Measurements from ENCODE around the gene LRRC26.

The LRRC26 gene, protein sequence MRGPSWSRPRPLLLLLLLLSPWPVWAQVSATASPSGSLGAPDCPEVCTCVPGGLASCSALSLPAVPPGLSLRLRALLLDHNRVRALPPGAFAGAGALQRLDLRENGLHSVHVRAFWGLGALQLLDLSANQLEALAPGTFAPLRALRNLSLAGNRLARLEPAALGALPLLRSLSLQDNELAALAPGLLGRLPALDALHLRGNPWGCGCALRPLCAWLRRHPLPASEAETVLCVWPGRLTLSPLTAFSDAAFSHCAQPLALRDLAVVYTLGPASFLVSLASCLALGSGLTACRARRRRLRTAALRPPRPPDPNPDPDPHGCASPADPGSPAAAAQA

DNA sequence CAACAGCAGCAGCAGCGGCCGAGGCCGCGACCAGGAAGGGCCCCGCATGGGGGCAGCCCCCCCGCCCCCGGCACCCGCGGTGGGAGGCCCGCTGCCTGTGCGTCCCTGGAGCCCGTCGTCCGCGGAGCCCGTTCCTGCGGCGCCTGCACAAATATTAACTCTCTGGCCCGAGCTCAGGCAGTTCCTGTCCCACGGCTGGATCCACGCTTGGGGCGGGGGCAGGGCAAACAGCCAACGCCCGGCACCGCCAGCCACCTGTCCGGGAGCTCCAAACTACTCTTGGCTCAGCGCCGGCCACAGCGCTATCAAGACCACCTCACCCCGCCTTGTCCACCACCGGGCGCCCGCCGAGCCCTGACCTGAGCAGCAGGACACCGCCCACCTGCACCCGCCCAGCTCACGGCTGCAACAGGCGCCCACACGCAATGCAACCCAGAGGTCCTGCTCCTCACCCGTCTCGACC is at the start of gene LRRC26:
Gene LRRC26, minus strand, starts transcription at position 156 of the 463 bp plus-strand sequence. Its CDS starts 108 bp downstream, at position 48.
- no peak for DNase-seq (ENCODE audit: low spot score)

DNA sequence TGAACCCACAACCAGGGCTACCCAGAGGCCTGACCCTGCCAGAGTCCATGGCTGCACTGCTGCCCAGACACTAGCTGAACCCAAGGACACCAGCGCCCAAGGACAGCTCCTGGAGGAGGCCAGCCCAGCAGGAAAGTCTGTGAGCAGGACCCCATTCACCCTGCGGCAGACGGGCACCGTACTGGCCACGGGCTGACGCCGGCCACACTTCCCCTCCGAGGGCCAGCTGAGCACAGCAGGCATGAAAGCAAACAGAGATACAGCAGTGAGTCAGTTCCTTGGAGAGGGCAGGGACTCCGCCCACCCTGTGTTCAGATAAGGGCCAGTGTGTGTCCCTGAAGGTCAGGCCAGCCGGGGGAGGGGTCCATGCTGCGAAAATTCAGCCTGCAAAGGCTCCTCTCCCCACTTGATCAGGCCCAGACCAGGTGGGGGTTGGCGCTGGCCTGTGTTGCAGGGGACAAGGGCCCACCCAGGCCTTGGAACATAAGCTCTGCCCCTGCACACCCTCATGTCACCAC is 49.0 kb upstream of the LRRC26 start:
- no peak for DNase-seq (ENCODE audit: low spot score)

DNA sequence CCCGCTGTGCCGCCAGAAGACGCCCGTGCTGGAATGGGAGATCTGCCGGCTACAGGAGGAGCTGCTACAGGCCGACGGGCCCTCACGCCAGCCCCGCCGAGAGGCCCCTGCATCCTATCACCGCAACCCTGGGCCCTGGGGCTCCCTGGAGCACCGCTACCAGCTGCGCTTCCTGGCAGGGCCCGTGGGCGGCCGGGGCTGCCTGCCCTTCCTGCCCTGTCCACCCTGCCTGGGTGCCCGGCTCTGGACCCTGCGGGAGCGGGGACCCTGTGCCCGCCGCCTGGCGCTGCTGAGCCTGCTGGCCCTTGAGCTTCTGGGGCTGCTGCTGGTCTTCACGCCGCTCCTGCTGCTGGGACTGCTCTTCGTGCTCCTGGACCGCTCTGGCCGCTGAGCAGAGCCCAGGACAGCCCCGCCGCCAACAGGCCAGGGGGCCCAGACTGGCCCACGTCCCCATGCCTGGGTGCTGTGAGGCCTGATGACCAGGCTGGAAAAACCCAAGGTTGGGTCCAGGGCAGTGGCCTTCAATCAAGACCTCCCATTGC is 48.4 kb upstream of the LRRC26 start:
- no peak for DNase-seq (ENCODE audit: low spot score)

DNA sequence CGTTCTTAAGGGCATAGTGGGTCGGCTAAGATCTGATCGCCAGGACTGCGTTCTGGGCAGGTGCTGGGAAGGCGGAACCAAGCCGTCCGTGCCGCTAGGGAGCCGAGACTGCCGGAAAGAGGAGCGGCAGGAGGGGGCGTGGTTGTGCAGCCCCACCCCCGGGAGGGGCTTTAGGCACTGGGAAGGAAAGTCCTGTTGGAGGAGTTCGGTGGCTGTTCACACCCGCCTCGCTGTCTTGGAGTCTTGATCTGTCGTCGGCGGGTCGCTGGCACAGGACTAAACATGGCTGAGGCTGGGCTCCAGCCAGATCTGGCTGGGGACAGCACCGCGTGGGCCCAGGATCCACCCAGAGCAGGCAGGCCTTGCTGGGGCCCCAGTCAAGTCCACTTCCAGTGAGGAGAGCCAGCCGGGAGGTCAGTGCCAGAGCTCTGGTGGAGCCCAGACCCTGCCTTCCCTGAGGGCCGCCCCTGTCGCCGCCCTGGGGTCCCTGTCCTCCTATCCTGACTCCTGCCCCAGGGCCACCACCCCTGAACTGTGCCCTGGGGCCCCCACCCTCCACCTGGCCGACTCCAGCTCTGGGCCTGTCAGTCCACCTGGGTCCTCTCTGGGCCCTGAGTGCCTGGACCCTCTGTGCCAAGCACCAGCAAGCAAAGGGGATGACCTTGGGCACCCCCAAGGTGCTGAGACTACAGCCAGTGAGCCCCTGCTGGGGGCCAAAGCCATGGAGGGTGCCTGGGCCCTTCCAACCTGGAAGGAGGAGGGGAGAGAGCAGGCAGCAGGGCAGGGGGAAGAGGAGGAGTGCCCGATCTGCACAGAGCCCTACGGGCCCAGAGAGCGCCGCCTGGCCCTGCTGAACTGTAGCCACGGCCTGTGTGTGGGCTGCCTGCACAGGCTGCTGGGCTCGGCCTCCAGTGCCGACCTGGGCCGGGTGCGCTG is 47.7 kb upstream of the LRRC26 start:
- DNase-seq (ENCODE audit: low spot score): no peak

DNA sequence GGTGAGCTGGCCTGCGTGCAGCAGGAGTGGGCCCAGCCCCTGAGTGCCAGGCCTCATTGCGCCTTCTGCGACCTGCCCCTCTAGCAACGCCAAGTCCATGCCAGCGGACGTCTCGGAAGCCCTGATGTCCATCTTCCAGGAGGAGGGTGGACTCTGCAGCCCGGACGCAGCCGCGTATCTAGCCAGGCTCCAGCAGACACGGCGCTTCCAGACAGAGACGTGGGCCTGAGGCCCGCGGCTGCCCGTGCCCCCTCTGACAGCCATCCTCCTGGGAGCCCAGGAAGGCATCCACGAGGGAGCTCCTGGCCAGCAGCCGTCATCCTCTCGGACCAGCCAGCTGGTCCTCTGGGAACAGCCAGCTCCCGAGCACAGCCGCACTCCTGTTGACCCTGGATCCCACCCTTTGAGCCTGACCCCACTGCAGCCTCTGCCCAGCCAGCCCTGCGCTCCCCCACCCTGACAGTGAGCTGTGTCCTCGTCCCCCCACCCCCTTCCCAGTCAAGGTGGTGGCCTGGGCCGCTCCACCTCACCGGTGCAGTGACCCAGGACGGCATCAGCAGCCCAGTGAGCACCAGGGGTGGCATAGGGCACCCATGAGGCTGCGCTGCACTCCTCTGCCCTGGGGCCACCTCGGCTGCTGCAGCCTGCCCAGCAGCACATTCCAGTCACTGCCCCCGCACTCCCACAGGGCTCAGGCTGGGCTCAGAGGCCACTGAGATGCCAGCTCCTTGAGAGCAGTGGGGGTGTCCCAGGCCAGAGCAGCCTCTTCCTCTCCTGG is 46.5 kb upstream of the LRRC26 start:
- DNase-seq (ENCODE audit: low spot score): no peak

DNA sequence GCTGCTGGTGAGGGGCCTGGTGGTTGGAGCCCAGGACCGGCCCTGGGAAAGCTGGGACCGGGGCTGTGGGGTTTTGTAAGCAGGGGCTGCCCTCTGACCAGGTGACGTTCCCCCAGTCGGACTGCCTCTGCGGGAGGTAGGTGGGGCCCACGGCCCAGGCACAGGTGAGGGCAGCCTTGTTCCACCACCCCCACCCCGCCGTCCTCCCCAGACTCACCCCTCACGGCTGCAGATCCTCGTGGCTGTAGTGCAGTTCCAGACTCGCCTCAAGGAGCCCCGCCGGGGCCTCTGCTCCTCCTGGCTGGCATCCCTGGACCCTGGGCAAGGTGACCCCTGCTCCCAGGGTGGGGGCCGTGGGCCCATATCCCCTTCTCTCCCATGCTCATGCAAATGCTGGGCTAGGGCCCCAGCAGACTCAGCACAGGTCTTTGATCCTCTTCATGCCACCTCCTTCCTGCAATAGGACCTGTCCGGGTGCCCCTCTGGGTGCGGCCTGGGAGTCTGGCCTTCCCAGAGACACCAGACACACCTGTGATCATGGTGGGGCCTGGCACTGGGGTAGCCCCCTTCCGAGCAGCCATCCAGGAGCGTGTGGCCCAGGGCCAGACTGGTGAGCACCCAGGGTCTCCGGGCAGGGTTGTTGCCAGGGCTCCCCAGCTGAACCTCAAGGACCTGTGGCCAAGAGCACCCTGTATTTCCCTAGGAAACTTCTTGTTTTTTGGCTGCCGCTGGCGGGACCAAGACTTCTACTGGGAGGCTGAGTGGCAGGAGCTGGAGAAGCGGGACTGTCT is 45.5 kb upstream of the LRRC26 start:
- no peak for DNase-seq (ENCODE audit: low spot score)

DNA sequence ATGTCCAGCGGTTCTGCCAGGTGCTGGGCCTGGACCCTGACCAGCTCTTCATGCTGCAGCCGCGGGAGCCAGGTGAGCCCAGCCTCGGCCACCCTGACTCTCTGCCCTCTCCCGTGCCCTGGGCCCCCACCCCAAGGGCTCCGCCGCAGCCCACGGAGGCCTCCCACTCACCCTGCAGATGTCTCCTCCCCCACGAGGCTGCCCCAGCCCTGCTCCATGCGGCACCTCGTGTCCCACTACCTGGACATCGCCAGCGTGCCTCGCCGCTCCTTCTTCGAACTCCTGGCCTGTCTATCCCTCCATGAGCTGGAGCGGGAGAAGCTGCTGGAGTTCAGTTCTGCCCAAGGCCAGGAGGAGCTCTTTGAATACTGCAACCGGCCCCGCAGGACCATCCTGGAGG is 44.8 kb upstream of the LRRC26 start:
- DNase-seq (ENCODE audit: low spot score): no peak

DNA sequence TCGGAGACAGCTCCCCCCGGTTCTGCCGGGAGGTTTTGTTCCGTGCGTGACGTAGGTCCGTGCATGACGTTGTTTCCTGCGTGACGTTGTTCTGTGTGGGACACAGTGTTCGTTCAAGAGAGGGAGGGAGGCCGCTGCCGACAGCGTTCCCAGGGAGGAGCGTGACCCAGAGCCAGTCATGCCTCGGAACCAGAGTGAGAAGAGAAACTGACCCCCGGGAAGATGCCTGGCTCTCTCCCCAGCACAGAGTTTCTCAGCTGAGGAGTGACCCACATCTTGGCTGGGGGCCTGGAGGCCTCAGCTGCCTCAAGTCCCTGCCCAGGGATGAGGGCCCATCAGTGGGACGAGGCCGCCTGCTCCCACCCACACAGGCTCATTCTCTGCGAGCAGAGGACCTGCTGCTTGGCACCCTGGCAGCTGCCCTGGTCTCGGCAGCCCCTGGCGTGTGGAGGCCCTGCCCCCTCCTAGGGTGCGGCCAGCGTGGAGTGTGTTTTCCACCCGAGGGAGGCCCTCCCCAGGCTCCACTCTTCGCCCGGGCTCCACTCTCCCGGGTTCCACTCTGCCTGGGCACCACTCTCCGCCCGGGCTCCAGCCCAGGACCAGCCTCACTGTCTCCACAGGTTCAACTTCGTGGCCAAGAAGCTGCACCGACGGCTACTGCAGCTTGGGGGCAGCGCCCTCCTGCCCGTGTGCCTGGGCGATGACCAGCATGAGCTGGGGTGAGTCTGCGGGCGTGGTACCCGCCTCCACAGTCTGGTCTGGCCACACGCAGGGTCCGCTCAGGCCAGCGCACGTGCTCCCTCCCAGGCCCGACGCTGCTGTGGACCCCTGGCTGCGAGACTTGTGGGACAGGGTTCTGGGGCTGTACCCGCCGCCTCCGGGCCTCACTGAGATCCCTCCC is 43.6 kb upstream of the LRRC26 start:
- DNase-seq (ENCODE audit: low spot score): no peak

DNA sequence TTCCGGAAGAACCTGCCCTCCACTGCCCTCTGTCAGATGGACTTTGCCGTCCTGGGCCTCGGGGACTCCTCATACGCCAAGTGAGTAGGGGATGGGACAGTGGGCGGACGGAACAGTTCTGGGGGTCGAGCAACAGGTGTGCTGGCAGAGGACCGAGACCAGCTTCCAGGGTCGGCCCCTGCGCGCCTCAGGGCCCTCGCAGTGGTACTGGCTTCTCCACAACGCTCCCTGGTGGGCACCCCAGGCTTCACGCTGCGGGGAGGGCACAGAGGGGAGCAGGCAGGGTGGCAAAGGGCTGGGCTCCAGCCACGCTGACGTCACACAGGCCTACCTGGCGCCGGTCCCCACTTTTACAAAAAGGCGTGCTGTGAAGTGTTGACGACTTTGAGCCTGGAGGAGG is 42.7 kb upstream of the LRRC26 start:
- DNase-seq (ENCODE audit: low spot score): no peak

DNA sequence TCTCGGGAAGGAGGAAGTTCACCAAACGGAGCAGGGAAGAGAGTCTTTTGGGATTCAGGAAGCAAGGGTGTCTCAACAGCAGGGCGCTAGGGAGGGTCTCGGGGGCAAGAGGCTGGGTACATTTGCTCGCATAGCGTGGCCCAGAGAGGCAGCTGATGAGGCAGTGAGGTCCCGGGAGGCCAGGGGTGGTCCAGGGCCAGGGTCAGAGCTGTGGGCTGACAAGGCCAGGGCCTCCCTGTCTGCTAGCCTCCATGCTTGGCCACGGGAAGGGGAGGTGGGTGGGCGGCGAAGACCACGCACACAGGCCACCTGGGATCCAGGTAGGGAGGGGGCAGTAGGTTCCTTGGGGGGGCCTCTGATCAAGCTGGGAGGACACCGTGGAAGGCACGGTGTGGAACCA is 41.7 kb upstream of the LRRC26 start:
- no peak for DNase-seq (ENCODE audit: low spot score)

DNA sequence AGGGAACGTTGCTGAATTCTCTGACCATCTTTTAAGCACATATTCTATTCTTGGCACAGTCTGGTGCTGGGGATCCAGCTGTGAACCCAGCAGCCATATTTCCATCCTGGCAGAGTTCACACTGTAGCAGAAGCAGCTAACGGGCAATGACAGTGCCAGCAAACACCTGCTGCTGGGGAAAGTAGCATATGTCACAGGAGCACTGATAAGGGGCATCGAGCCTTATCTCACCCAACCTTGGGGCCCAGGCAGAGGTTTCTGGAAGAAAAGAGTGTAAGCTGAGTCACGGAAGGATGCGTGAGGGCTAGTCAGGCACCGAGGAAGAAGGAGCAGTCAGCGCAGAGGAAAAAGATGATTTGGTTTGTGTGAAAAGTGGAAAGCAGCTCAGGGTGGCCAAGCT is 36.8 kb upstream of the LRRC26 start:
- no peak for DNase-seq (ENCODE audit: low spot score)

DNA sequence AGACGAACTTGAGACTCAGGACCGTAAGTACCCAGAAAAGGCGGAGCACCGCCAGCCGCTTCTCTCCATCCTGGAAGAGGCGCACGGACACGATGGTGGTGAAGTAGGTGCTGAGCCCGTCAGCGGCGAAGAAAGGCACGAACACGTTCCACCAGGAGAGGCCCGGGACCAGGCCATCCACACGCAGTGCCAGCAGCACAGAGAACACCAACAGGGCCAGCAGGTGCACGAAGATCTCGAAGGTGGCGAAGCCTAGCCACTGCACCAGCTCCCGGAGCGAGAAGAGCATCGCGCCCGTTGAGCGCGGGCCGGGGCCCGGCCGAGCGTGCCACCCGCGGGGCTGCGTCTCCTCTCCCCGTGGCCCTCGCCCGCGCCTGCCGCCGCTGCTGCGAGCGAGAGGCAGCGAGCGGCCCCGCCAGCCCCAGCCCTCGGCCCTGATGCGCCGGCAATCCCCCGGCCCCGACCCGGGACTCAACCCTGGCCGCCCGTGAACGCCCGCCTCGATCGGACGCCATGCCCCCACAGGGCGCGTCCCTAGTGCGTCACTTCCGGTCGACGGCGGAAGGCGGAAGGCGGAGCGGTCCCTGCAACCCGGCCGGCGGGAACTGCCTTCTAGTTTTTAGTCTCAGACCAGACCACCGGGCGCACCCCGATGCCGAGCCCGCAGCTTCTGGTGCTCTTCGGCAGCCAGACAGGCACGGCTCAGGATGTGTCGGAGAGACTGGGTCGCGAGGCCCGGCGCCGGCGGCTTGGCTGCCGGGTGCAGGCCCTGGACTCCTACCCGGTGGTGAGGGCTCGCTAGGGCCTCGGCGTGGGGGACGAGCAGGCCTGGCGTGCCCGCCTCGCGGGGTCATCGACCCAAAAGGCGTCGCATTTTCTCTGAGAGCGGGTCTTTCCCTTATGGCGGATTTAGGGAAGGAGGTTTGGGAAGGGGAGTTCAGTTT is 35.5 kb upstream of the LRRC26 start, which contains the start of the genes NDOR1 and TMEM203:
Gene NDOR1, plus strand, starts transcription at position 575 of the 944 bp plus-strand sequence. Its CDS starts 78 bp downstream, at position 653.
Gene TMEM203, minus strand, starts transcription at position 523 of the 944 bp plus-strand sequence. Its CDS starts 234 bp downstream, at position 289.
- DNase-seq (ENCODE audit: low spot score): peak; percentile 88

DNA sequence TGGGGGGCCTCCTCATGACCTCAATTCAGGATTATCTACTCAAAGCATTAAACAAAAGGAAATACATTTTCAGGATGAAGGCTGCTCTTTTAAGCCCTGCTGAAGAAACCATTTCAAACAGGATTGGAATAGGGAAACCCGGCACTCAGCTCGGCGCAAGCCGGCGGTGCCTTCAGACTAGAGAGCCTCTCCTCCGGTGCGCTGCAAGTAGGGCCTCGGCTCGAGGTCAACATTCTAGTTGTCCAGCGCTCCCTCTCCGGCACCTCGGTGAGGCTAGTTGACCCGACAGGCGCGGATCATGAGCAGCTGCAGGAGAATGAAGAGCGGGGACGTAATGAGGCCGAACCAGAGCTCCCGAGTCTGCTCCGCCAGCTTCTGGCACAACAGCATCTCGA is 34.9 kb upstream of the LRRC26 start:
- DNase-seq (ENCODE audit: low spot score): no peak

DNA sequence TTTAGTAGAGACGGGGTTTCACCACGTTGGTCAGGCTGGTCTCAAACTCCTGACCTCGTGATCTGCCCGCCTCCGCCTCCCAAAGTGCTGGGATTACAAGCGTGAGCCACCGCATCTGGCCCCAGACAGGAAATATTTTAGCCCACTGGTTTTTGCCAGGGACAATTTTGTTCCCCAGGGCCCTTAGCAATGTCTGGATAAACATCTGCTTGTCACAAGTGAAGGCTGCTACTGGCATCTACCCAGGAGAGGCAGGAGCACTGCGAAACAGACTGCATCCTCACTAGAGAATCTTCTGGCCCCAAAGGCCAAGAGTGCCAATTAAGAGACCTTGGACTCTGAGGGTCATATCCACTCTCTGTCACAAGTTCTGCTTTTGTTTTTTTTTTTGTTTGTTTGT is 33.1 kb upstream of the LRRC26 start:
- DNase-seq (ENCODE audit: low spot score): no peak

DNA sequence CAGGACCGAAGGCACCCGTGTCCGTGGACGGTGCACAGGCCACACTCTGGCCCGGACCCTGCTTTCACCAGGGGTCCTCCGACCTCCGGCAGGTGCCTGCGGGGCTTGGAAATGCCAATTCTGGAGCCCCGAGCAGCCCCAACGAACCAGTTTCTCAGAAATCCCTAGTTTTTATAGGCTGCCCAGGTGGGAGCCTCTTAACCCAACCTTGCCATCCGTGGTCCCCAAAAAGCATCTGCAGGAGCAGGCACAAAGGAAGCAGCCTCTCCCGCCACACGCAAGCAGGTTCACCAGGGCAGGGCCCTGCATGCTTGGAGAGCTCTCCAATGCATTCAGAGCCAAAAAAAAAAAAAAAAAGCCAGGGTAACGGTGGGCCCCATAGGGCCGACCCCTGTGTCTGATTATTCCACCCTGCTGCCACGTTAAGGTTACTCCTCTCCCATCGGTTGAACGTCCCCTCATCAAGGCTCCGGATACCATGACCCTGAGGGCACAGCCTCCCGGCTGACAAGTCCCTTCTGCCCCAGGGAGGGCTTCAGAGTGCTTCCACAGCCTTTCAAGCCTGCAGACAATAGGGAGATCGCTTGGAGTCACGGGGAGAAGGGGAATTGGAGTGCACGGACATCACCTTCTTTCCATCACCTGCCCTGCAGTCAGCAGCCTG is 31.5 kb upstream of the LRRC26 start:
- DNase-seq (ENCODE audit: low spot score): no peak

DNA sequence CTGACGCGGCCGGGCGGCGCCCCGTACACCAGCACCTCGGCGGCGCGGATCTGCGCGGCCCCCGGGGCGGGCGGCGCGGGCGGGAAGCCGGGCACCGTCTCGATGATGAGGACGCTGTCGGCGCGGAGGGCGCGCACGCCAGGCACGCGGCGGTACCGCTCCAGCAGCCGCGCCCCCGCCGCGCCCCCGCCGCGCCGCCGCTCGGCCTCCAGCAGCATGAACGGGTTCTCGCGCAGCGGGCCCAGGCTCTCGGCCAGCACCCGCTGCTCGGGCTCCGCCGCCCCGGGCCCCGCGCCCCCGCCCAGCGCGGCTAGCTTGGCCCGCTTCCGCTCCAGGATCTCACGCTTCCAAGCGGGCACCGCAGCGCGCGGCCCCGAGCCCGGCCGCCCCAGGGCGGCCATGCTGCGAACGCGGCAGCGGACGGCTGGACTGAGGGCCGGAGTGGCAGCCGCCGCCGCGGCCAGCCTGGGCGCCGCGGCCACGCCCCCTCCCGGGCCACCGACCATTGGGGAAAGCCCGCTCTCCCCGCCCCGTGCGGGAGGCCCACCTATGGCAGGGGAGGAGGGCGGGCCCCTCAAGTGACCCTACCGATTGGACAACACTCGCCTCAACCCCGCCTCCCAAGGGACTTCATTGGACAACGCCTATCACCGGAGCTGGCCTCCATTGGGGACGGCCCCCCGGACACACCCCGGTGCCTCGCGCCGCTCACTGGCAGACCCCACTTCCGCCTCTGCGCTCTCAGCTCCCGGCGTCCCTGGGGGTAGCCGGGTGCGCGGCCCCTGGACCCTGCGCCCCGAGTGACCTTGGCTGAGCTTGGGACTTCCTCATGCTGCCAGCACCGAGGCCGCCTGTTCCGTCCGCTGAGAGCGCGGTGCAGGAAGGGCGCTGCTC is 30.7 kb upstream of the LRRC26 start, which contains the start of gene TPRN:
Gene TPRN, minus strand, starts transcription at position 431 of the 894 bp plus-strand sequence. Its CDS starts 30 bp downstream, at position 401.
- DNase-seq (ENCODE audit: low spot score): peak; percentile 99
